Panc1 (cell line): ENCODE measurements around the gene SYDE2. TPM values are rescaled to one million over a fixed set of nuclear protein-coding genes. Genes with fewer than 3 reads are reported as not detected.

Experiments
- ATAC-seq: fragments of 200-7000 bp; cut with Tn5 transposase; 2 replicates; pipeline ENCODE4 v1.9.1; 2020; ENCODE audit warnings: mild to moderate bottlenecking, moderate library complexity
- BruUV-seq: library from RNA; stranded (reverse); fragments of 400-500 nt; replicated peaks from 2 replicates; lab custom pipeline; 2021; lab: Mats Ljungman, UMichigan
- CTCF ChIA-PET: fragments of 300-600 bp; sonication (Branson Sonifier 250); formaldehyde crosslinking; loops from one replicate; lab custom pipeline; 2022; ENCODE audit warnings: antibody characterized with exemption; lab: Charles Lee
- POLR2A ChIA-PET: fragments of 300-600 bp; sonication (Branson Sonifier 250); formaldehyde crosslinking; loops from one replicate; lab custom pipeline; 2022; ENCODE audit warnings: antibody characterized with exemption; lab: Charles Lee
- DNase-seq: peaks from one replicate; pipeline ENCODE4 v3.0.0-alpha.2; 2010; ENCODE audit warnings: low read depth, low spot score
- H3K27ac ChIP-seq: 2 replicates; pipeline ENCODE4 v1.5.1; 2011; ENCODE audit warnings: mild to moderate bottlenecking, low read length, inconsistent platforms
- H3K27me3 ChIP-seq: fragments of 200-500 bp; sonication (Bioruptor generic); 2 replicates; pipeline ENCODE4 v1.6.0; 2014; ENCODE audit warnings: low read length, inconsistent platforms; ENCODE audit not compliant: control insufficient read depth, insufficient read depth
- H3K36me3 ChIP-seq: fragments of 200-500 bp; sonication (Bioruptor generic); 2 replicates; pipeline ENCODE4 v1.5.1; 2014; ENCODE audit warnings: inconsistent platforms, mild to moderate bottlenecking, low read length, moderate library complexity; ENCODE audit not compliant: control insufficient read depth, insufficient read depth
- H3K4me1 ChIP-seq: 2 replicates; pipeline ENCODE4 v1.5.1; 2011; ENCODE audit warnings: inconsistent platforms, mild to moderate bottlenecking, low read length, moderate library complexity; ENCODE audit not compliant: control insufficient read depth, insufficient read depth
- H3K4me3 ChIP-seq, 2 experiments: 2 replicates each; pipeline ENCODE4 v1.5.1; 2011 to 2012; ENCODE audit warnings: low read depth in 2 of 2, low read length in 2 of 2, mild to moderate bottlenecking in 2 of 2, inconsistent platforms in 1 of 2, moderate library complexity in 1 of 2
- H3K9me3 ChIP-seq: fragments of 200-500 bp; sonication (Bioruptor generic); 2 replicates; pipeline ENCODE4 v1.5.1; 2014; ENCODE audit warnings: low read depth, mild to moderate bottlenecking, inconsistent platforms, low read length, moderate library complexity; ENCODE audit not compliant: control insufficient read depth, insufficient read depth
- CTCF ChIP-seq: fragments of 450-650 bp; IDR thresholded peaks from 2 replicates; pipeline ENCODE4 v1.5.1; 2017; ENCODE audit warnings: mild to moderate bottlenecking
- SIN3A ChIP-seq: IDR thresholded peaks from 2 replicates; pipeline ENCODE4 v1.6.1; 2012; ENCODE audit warnings: low read depth, mild to moderate bottlenecking, low read length, moderate library complexity, borderline replicate concordance; ENCODE audit not compliant: insufficient read depth
- in situ Hi-C: cut with HindIII; loops from 2 replicates; pipeline ENCODE4 v1.10.0; 2016; ENCODE audit warnings: low sequenced_read_pairs, low pct_unique_long_range_greater_than_20kb
- intact Hi-C: fragments of 100-400 bp; cut with micrococcal nuclease; formaldehyde crosslinking; loops from one replicate; pipeline ENCODE4 v1.10.0; 2022; ENCODE audit not compliant: unreplicated experiment
- microRNA-seq: library from miRNA; unstranded; fragments of <30 nt; microRNA quantifications from one replicate; pipeline ENCODE4 v1.1.0, GENCODE V29; 2020; ENCODE audit not compliant: unreplicated experiment
- total RNA-seq: library from RNA; stranded (reverse); gene quantifications from one replicate; pipeline ENCODE4 v1.2.1, GENCODE V29; 2021; ENCODE audit not compliant: unreplicated experiment

SYDE2 gene
- total RNA-seq, 1 experiment from 2014 or later: 18.2 TPM

GRCh38 chr1:85109475-85109874 lies 91.3 kb downstream of the SYDE2 start:
- DNase-seq (peak; percentile 60), ATAC-seq (peak; percentile 100)
- in situ Hi-C loops (no loop called here), intact Hi-C loops (loop anchor here (1.0 kb wide), 2 partner anchors 145 to 150 kb away; partner anchors contain the start of gene C1orf52)
- ChIA-PET POLR2A (interaction anchor here (0.6 kb wide), 1 partner anchor 682 kb away, joined by 3 read pairs; no protein-coding TSS in a partner anchor), CTCF (interaction anchor here (0.6 to 3.4 kb wide), 10 partner anchors 15 to 180 kb away, joined by 3 to 32 read pairs (median 6); partner anchors contain the start of gene C1orf52)
- Histone ChIP-seq H3K36me3 (no peaks in the 10 kb centered on the region), H3K4me3 (no peak overlapping the region), H3K9me3 (no peaks in the 10 kb centered on the region), H3K27me3 (peaks cover 5% of the 10 kb centered on the region; the same call in 1 of the 2 replicates), H3K27ac (no peak overlapping the region), H3K4me1 (no peaks in the 10 kb centered on the region)
- TF ChIP-seq SIN3A (no peak), CTCF (peak; percentile 100)
- BruUV-seq: no TSS peak

Small RNAs within 50 kb of the gene (microRNA-seq; reads per million reads assigned to microRNA genes)
- gene MIR4423: not detected

Other genes starting within 250 kb of the SYDE2 start
- gene MCOLN2, start 203.9 kb downstream of the SYDE2 start, total RNA-seq: 22.5 TPM
- gene MCOLN3, start 152.5 kb downstream of the SYDE2 start, total RNA-seq: 14.2 TPM
- 51.6 TPM for gene C1orf52, start 58.6 kb upstream of the SYDE2 start, total RNA-seq
- gene BCL10, start 75.6 kb upstream of the SYDE2 start, total RNA-seq: 69.9 TPM